NT2/D1 (cell line): ENCODE measurements around the gene TMEM244.
"Not testable (repeated sequence)": the region's sequence is repeated elsewhere in the genome, so short reads cannot be mapped to it uniquely, and the experiment has no call there.

Source experiments
- DNase-seq: peaks from one replicate; pipeline ENCODE4 v3.0.0-alpha.2; 2011; ENCODE audit warnings: low read depth, low spot score
- H3K27me3 ChIP-seq: 2 replicates; pipeline ENCODE4 v1.6.0; 2011; ENCODE audit warnings: mild to moderate bottlenecking; ENCODE audit not compliant: insufficient read length, insufficient read depth
- H3K36me3 ChIP-seq: 2 replicates; pipeline ENCODE4 v1.6.1; 2011; ENCODE audit warnings: mild to moderate bottlenecking, low read length, mixed read lengths; ENCODE audit not compliant: insufficient read depth, insufficient read length
- H3K4me1 ChIP-seq: 2 replicates; pipeline ENCODE4 v1.5.1; 2011; ENCODE audit not compliant: insufficient read depth, insufficient read length
- H3K4me3 ChIP-seq: 2 replicates; pipeline ENCODE4 v1.5.1; 2011; ENCODE audit warnings: low read depth; ENCODE audit not compliant: insufficient read length
- H3K9ac ChIP-seq: 2 replicates; pipeline ENCODE4 v1.6.0; 2011; ENCODE audit warnings: low read depth; ENCODE audit not compliant: insufficient read length
- H3K9me3 ChIP-seq: 2 replicates; pipeline ENCODE4 v1.5.1; 2011; ENCODE audit warnings: mild to moderate bottlenecking, low read length; ENCODE audit not compliant: insufficient read depth
- SUZ12 ChIP-seq: IDR thresholded peaks from 2 replicates; pipeline ENCODE4 v1.6.1; 2011; ENCODE audit not compliant: insufficient read length, insufficient read depth; ENCODE audit errors: extremely low read depth
- YY1 ChIP-seq: IDR thresholded peaks from 2 replicates; pipeline ENCODE4 v1.6.1; 2011; ENCODE audit not compliant: insufficient read length, insufficient read depth
- ZNF274 ChIP-seq: IDR thresholded peaks from 2 replicates; pipeline ENCODE4 v1.6.1; 2011; ENCODE audit warnings: mild to moderate bottlenecking, low read depth, low read length

Gene TMEM244

GRCh38 chr6:129884211-129884610 lies 23.1 kb upstream of the TMEM244 start:
- H3K27me3 ChIP-seq: no peaks in the 10 kb centered on the region
- no peak overlapping the region for H3K4me3 ChIP-seq
- no peak for DNase-seq
- no peaks in the 10 kb centered on the region for H3K9me3 ChIP-seq
- H3K36me3 ChIP-seq: no peaks in the 10 kb centered on the region
- H3K4me1 ChIP-seq: no peaks in the 10 kb centered on the region
- no peak overlapping the region for H3K9ac ChIP-seq
- TF ChIP-seq SUZ12: no peak
- no peak for TF ChIP-seq ZNF274
- TF ChIP-seq YY1: no peak

GRCh38 chr6:129882510-129883023 lies 21.5 kb upstream of the TMEM244 start:
- H3K36me3 ChIP-seq: no peaks in the 10 kb centered on the region
- no peak overlapping the region for H3K4me3 ChIP-seq
- H3K4me1 ChIP-seq: no peaks in the 10 kb centered on the region
- H3K9me3 ChIP-seq: no peaks in the 10 kb centered on the region
- DNase-seq: no peak
- H3K9ac ChIP-seq: no peak overlapping the region
- no peaks in the 10 kb centered on the region for H3K27me3 ChIP-seq
- TF ChIP-seq SUZ12 (no peak), ZNF274 (no peak), YY1 (no peak)

GRCh38 chr6:129877894-129878293 lies 16.8 kb upstream of the TMEM244 start:
- not testable (repeated sequence) for H3K4me3 ChIP-seq, H3K27me3 ChIP-seq, H3K4me1 ChIP-seq, DNase-seq, H3K36me3 ChIP-seq, H3K9ac ChIP-seq, H3K9me3 ChIP-seq

GRCh38 chr6:129875610-129876520 lies 14.8 kb upstream of the TMEM244 start:
- no peaks in the 10 kb centered on the region for H3K9me3 ChIP-seq
- no peak for TF ChIP-seq ZNF274
- H3K4me3 ChIP-seq: no peak overlapping the region
- no peaks in the 10 kb centered on the region for H3K36me3 ChIP-seq
- no peak for DNase-seq
- no peak overlapping the region for H3K9ac ChIP-seq
- no peaks in the 10 kb centered on the region for H3K4me1 ChIP-seq
- no peaks in the 10 kb centered on the region for H3K27me3 ChIP-seq

GRCh38 chr6:129874837-129875236 lies 13.7 kb upstream of the TMEM244 start:
- H3K27me3 ChIP-seq: no peaks in the 10 kb centered on the region
- H3K4me3 ChIP-seq: no peak overlapping the region
- no peak for DNase-seq
- H3K9ac ChIP-seq: no peak overlapping the region
- no peaks in the 10 kb centered on the region for H3K36me3 ChIP-seq
- no peaks in the 10 kb centered on the region for H3K9me3 ChIP-seq
- H3K4me1 ChIP-seq: no peaks in the 10 kb centered on the region
- TF ChIP-seq YY1: no peak
- TF ChIP-seq ZNF274: no peak
- no peak for TF ChIP-seq SUZ12

- Histone ChIP-seq H3K36me3 (no peaks in the 10 kb centered on the region), H3K4me3 (no peak overlapping the region), H3K9ac (no peak overlapping the region), H3K4me1 (no peaks in the 10 kb centered on the region), H3K27me3 (no peaks in the 10 kb centered on the region), H3K9me3 (no peaks in the 10 kb centered on the region)
- TF ChIP-seq ZNF274 (no peak), YY1 (no peak), SUZ12 (no peak)
- no peak for DNase-seq
Measured at GRCh38 chr6:129872586-129872985, 11.5 kb upstream of the TMEM244 start.

- H3K36me3 ChIP-seq: no peaks in the 10 kb centered on the region
- no peak overlapping the region for H3K9ac ChIP-seq
- no peaks in the 10 kb centered on the region for H3K9me3 ChIP-seq
- H3K27me3 ChIP-seq: no peaks in the 10 kb centered on the region
- no peaks in the 10 kb centered on the region for H3K4me1 ChIP-seq
- TF ChIP-seq YY1 (no peak), SUZ12 (no peak), ZNF274 (no peak)
- H3K4me3 ChIP-seq: no peak overlapping the region
- no peak for DNase-seq
Measured at GRCh38 chr6:129871221-129871620, 10.1 kb upstream of the TMEM244 start.

GRCh38 chr6:129867403-129867802 lies 6.3 kb upstream of the TMEM244 start:
- no peak for TF ChIP-seq YY1
- no peak for TF ChIP-seq ZNF274
- TF ChIP-seq SUZ12: no peak
- Histone ChIP-seq H3K36me3 (no peaks in the 10 kb centered on the region), H3K4me3 (no peak overlapping the region), H3K9me3 (peaks cover 11% of the 10 kb centered on the region), H3K27me3 (no peaks in the 10 kb centered on the region), H3K4me1 (no peaks in the 10 kb centered on the region), H3K9ac (no peak overlapping the region)
- no peak for DNase-seq
